AG04449 (cell line): ENCODE data around the gene CDH13.

ENCODE experiments used
- CTCF ChIA-PET: fragments of 350-600 bp; formaldehyde crosslinking; extraction: SDS; loops from one replicate; lab custom pipeline; 2021; ENCODE audit warnings: antibody characterized with exemption; lab: Yijun Ruan, JAX
- POLR2A ChIA-PET: fragments of 400-600, 350-600 bp; formaldehyde crosslinking; extraction: SDS; loops from one replicate; lab custom pipeline; 2020; ENCODE audit warnings: antibody characterized with exemption, inconsistent platforms; lab: Yijun Ruan, JAX
- DNase-seq: peaks from one replicate; pipeline ENCODE4 v3.0.0-alpha.2; 2010; ENCODE audit warnings: low read depth, low spot score
- H3K4me3 ChIP-seq: 2 replicates; pipeline ENCODE4 v1.5.1; 2011; ENCODE audit warnings: low read depth, mild to moderate bottlenecking, control low read depth, low read length
- CTCF ChIP-seq: IDR thresholded peaks from one replicate; pipeline ENCODE4 v1.5.1; 2011; ENCODE audit warnings: mild to moderate bottlenecking, moderate library complexity, low read length, control low read depth, inconsistent platforms; ENCODE audit not compliant: insufficient read depth; ENCODE audit errors: missing control alignments

CDH13 gene

GRCh38 chr16:83301971-83302370 is 675.2 kb downstream of the CDH13 start:
- POLR2A ChIA-PET: no interaction called here
- CTCF ChIA-PET: interaction anchor here (1.0 to 1.4 kb wide), 2 partner anchors 14 to 55 kb away, joined by 4 to 5 read pairs; no protein-coding TSS in a partner anchor
- TF ChIP-seq CTCF: no peak
- DNase-seq: no peak
- no peak overlapping the region for H3K4me3 ChIP-seq

GRCh38 chr16:83302853-83303252 is 676.1 kb downstream of the CDH13 start:
- POLR2A ChIA-PET: no interaction called here
- CTCF ChIA-PET: interaction anchor here (1.0 to 1.4 kb wide), 3 partner anchors 9 to 54 kb away, joined by 4 to 5 read pairs (median 4); no protein-coding TSS in a partner anchor

GRCh38 chr16:83305092-83305491 is 678.3 kb downstream of the CDH13 start:
- ChIA-PET POLR2A (no interaction called here), CTCF (interaction anchor here (0.8 to 1.3 kb wide), 2 partner anchors 21 to 51 kb away, joined by 3 to 5 read pairs; no protein-coding TSS in a partner anchor)
- DNase-seq: peak; percentile 83

More at GRCh38 chr16:83302853-83303252, 676.1 kb downstream of the CDH13 start:
- DNase-seq: no peak
- no peak for TF ChIP-seq CTCF
- no peak overlapping the region for H3K4me3 ChIP-seq

GRCh38 chr16:83306961-83307593 is 680.3 kb downstream of the CDH13 start:
- TF ChIP-seq CTCF: no peak
- POLR2A ChIA-PET: no interaction called here
- H3K4me3 ChIP-seq: no peak overlapping the region
- CTCF ChIA-PET: interaction anchor here (0.9 to 2.5 kb wide), 4 partner anchors 9 to 140 kb away, joined by 3 to 8 read pairs (median 4); no protein-coding TSS in a partner anchor
- DNase-seq: no peak

More at GRCh38 chr16:83305092-83305491, 678.3 kb downstream of the CDH13 start:
- no peak for TF ChIP-seq CTCF
- H3K4me3 ChIP-seq: no peak overlapping the region

- DNase-seq: no peak
- CTCF ChIA-PET: interaction anchor here (0.9 to 2.5 kb wide), 3 partner anchors 20 to 139 kb away, joined by 3 to 8 read pairs (median 3); no protein-coding TSS in a partner anchor
- no peak overlapping the region for H3K4me3 ChIP-seq
- POLR2A ChIA-PET: no interaction called here
- no peak for TF ChIP-seq CTCF
Observed at GRCh38 chr16:83307594-83307992, 680.8 kb downstream of the CDH13 start.

GRCh38 chr16:83308414-83308813 is 681.6 kb downstream of the CDH13 start:
- CTCF ChIA-PET: interaction anchor here (0.7 to 2.5 kb wide), 3 partner anchors 48 to 139 kb away, joined by 3 to 8 read pairs (median 3); no protein-coding TSS in a partner anchor
- DNase-seq: no peak
- no peak for TF ChIP-seq CTCF

More at GRCh38 chr16:83308414-83308813, 681.6 kb downstream of the CDH13 start:
- H3K4me3 ChIP-seq: no peak overlapping the region
- POLR2A ChIA-PET: no interaction called here
